Spleen (tissue), 7 donors: ENCODE measurements around the gene ATF5.

Experiments used
- POLR2A ChIP-seq, 3 donors: fragments of 450-650 bp; IDR thresholded peaks; one replicate each; pipeline ENCODE4 v1.5.1; 2017; ENCODE audit warnings: antibody characterized with exemption in 3 of 3, mild to moderate bottlenecking in 1 of 3
- POLR2AphosphoS5 ChIP-seq, 3 donors: sonication (generic); formaldehyde crosslinking; IDR thresholded peaks; one replicate each; pipeline ENCODE4 v1.5.1; 2017; ENCODE audit warnings: antibody characterized with exemption in 3 of 3
- TF ChIP-seq, protein P1 (sequence below), 11 experiments: fragments of 200-600 bp in 7 of 11; fragments of 450-650 bp in 4 of 11; sonication (generic) in 4 of 11; IDR thresholded peaks in 8 of 11; conservative IDR thresholded peaks in 3 of 11; 1 replicate in 7 of 11; 2 replicates in 4 of 11; pipeline versions ENCODE4 v1.4.0 to v1.8.0; 2016 to 2021; ENCODE audit warnings: antibody characterized with exemption in 11 of 11, inconsistent platforms in 4 of 11, mild to moderate bottlenecking in 1 of 11
- donor health status: DM: no; HTN: no; CAD: no; lungs with moderate emphysema.
- donor health status: DM: no; HTN: no; CAD: no.
- donor health status: DM: no; HTN: no; CAD: no.

DNA sequence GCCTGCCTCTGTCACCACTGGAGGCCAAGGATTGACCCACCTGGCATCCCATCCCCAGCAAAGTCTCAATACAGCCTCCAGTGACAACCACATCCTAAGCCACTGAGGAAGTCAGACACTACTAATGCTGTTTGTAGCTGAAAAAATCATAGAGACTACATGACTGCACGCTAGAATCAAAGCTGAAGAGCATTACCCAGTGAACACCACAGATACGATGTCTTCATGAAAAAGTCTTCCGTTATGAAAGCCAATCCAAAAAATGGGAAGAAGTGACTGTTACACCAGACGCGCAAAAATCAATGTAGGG, 11.4 kb downstream of the ATF5 start:
- TF ChIP-seq, protein P1, sequence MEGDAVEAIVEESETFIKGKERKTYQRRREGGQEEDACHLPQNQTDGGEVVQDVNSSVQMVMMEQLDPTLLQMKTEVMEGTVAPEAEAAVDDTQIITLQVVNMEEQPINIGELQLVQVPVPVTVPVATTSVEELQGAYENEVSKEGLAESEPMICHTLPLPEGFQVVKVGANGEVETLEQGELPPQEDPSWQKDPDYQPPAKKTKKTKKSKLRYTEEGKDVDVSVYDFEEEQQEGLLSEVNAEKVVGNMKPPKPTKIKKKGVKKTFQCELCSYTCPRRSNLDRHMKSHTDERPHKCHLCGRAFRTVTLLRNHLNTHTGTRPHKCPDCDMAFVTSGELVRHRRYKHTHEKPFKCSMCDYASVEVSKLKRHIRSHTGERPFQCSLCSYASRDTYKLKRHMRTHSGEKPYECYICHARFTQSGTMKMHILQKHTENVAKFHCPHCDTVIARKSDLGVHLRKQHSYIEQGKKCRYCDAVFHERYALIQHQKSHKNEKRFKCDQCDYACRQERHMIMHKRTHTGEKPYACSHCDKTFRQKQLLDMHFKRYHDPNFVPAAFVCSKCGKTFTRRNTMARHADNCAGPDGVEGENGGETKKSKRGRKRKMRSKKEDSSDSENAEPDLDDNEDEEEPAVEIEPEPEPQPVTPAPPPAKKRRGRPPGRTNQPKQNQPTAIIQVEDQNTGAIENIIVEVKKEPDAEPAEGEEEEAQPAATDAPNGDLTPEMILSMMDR (IDR thresholded peaks at IDR 0.05 in 8 of 11, conservative IDR thresholded peaks at IDR 0.05 in 3 of 11): no peak
- no peak for TF ChIP-seq POLR2A (IDR thresholded peaks at IDR 0.05)
- no peak for TF ChIP-seq POLR2AphosphoS5 (IDR thresholded peaks at IDR 0.05)
